Left lung (tissue), 10 donors: Measurements from ENCODE around the gene CFL1. TPM values are rescaled to one million over a fixed set of nuclear protein-coding genes. Genes with fewer than 3 reads are reported as not detected.

ENCODE experiments used
- ATAC-seq: fragments of 200-7000 bp; cut with Tn5 transposase; one replicate; pipeline ENCODE4 v1.9.1; 2020; ENCODE audit warnings: moderate library complexity
- DNase-seq, 4 donors: peaks; one replicate each; pipeline ENCODE4 v3.0.0-alpha.2; 2013 to 2020
- H3K27ac ChIP-seq, 2 donors: fragments of 200-600 bp; sonication (generic) in 1 of 2; one replicate each; pipeline versions ENCODE4 v1.5.0 to v1.8.0; 2020 to 2021
- H3K27me3 ChIP-seq, 2 donors: fragments of 200-600 bp; sonication (generic) in 1 of 2; one replicate each; pipeline versions ENCODE4 v1.5.0 to v1.8.0; 2020 to 2021
- H3K36me3 ChIP-seq, 2 donors: fragments of 200-600 bp; sonication (generic) in 1 of 2; one replicate each; pipeline versions ENCODE4 v1.5.0 to v1.8.0; 2020 to 2021
- H3K4me1 ChIP-seq, 2 donors: fragments of 200-600 bp; one replicate each; pipeline ENCODE4 v1.8.0; 2021
- H3K4me3 ChIP-seq, 2 donors: fragments of 200-600 bp; sonication (generic) in 1 of 2; one replicate each; pipeline versions ENCODE4 v1.5.0 to v1.8.0; 2020 to 2021; ENCODE audit warnings: mild to moderate bottlenecking in 1 of 2
- H3K9me3 ChIP-seq, 2 donors: fragments of 200-600 bp; sonication (generic) in 1 of 2; one replicate each; pipeline versions ENCODE4 v1.5.0 to v1.8.0; 2020 to 2021
- intact Hi-C, 2 donors: fragments of 100-400 bp; cut with DNase I; formaldehyde crosslinking; loops; one replicate each; pipeline versions ENCODE4 v1.11.2 to v1.14.2; 2022
- polyA plus RNA-seq, 6 donors: library from polyadenylated mRNA; unstranded; fragments of 120-200 nt; gene quantifications; one replicate each; pipeline ENCODE4 v1.2.1, GENCODE V29; 2013; ENCODE audit not compliant: insufficient read length in 6 of 6
- total RNA-seq, 2 donors: library from RNA; stranded (reverse); fragmentation: NEBNext Ultra II Directional; extraction: Animal tissue kit (Norgen Biotek cat#: 25700); gene quantifications; one replicate each; pipeline ENCODE4 v1.2.1, GENCODE V29; 2021
- TF ChIP-seq, protein P1 (sequence below), 2 donors: fragments of 200-600 bp; sonication (generic) in 1 of 2; IDR thresholded peaks; one replicate each; pipeline versions ENCODE4 v1.5.0 to v1.8.0; 2021; ENCODE audit warnings: antibody characterized with exemption in 2 of 2
- donor health status: DM: no; HTN: yes; CAD: no.
- donor health status: DM: no; HTN: no; CAD: no.

CFL1 gene
- total and polyA plus RNA-seq, 8 donors: 599 to 1,162 (median 777) TPM

- intact Hi-C loops: no loop called here
- ATAC-seq: no peak
- H3K9me3 ChIP-seq: no peaks in the 10 kb centered on the region
- peaks cover 0 to 17% of the 10 kb centered on the region in 2 donors for H3K4me1 ChIP-seq
- H3K27me3 ChIP-seq: peaks cover 5 to 38% of the 10 kb centered on the region in 2 donors
- TF ChIP-seq, protein P1, sequence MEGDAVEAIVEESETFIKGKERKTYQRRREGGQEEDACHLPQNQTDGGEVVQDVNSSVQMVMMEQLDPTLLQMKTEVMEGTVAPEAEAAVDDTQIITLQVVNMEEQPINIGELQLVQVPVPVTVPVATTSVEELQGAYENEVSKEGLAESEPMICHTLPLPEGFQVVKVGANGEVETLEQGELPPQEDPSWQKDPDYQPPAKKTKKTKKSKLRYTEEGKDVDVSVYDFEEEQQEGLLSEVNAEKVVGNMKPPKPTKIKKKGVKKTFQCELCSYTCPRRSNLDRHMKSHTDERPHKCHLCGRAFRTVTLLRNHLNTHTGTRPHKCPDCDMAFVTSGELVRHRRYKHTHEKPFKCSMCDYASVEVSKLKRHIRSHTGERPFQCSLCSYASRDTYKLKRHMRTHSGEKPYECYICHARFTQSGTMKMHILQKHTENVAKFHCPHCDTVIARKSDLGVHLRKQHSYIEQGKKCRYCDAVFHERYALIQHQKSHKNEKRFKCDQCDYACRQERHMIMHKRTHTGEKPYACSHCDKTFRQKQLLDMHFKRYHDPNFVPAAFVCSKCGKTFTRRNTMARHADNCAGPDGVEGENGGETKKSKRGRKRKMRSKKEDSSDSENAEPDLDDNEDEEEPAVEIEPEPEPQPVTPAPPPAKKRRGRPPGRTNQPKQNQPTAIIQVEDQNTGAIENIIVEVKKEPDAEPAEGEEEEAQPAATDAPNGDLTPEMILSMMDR (IDR thresholded peaks at IDR 0.05): no peak
- no peak overlapping the region for H3K4me3 ChIP-seq
- H3K27ac ChIP-seq: no peak overlapping the region
- peak in 1 of 4 donors; percentile 65 for DNase-seq
- H3K36me3 ChIP-seq: no peaks in the 10 kb centered on the region
Observed at GRCh38 chr11:65808744-65809341, 49.1 kb downstream of the CFL1 start.

DNA sequence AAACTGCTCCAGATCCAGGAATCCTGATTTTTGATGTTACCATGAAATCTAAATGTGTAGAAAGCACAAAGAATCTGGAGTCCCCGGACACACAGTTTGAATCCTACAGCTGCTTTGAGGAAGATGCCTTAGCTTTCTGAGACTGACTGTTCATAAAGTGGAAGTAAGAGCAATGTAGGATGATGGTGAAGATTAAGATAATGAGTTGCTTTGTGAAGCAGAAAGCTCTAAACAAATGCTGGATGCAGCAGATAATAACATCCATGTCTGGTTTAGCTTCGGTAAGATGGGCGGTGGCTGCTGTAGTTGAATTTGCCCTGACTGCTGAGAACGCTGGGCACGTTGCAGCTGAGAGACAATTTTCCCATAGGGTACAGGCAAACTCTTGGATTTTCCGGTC, 51.0 kb downstream of the CFL1 start:
- peaks cover 17 to 57% of the 10 kb centered on the region in 2 donors for H3K27me3 ChIP-seq
- H3K36me3 ChIP-seq: no peaks in the 10 kb centered on the region
- ATAC-seq: no peak
- intact Hi-C loops: no loop called here
- TF ChIP-seq, protein P1 (IDR thresholded peaks at IDR 0.05): no peak
- DNase-seq: no peak
- H3K27ac ChIP-seq: no peak overlapping the region
- H3K9me3 ChIP-seq: no peaks in the 10 kb centered on the region
- H3K4me3 ChIP-seq: no peak overlapping the region
- peaks cover 0 to 3% of the 10 kb centered on the region in 2 donors for H3K4me1 ChIP-seq

Other genes starting within 250 kb of the CFL1 start
- gene MAP3K11, start 244.0 kb downstream of the CFL1 start, total RNA-seq: 100 to 1,000 TPM in 1 of 2 donors, 10 to 100 TPM in 1; 74.7 to 100 TPM
- gene MAP3K11, start 244.0 kb downstream of the CFL1 start, polyA plus RNA-seq: 10 to 100 TPM; 43.9 to 64.0 (median 56.6) TPM
- 10 to 100 TPM; 36.7 to 44.5 TPM for gene PCNX3, start 242.4 kb downstream of the CFL1 start, total RNA-seq
- gene PCNX3, start 242.4 kb downstream of the CFL1 start, polyA plus RNA-seq: 10 to 100 TPM; 19.9 to 35.4 (median 25.3) TPM
- 100 to 1,000 TPM in 1 of 2 donors, 10 to 100 TPM in 1; 77.3 to 107 TPM for gene SIPA1, start 220.1 kb downstream of the CFL1 start, total RNA-seq
- gene SIPA1, start 220.1 kb downstream of the CFL1 start, polyA plus RNA-seq: 10 to 100 TPM; 40.5 to 57.3 (median 46.8) TPM
- 10 to 100 TPM; 56.5 to 67.9 TPM for gene RELA, start 195.3 kb downstream of the CFL1 start, total RNA-seq
- 10 to 100 TPM; 51.3 to 70.6 (median 58.8) TPM for gene RELA, start 195.3 kb downstream of the CFL1 start, polyA plus RNA-seq
- gene KAT5, start 145.9 kb downstream of the CFL1 start, total RNA-seq: 10 to 100 TPM; 57.0 to 67.1 TPM
- gene KAT5, start 145.9 kb downstream of the CFL1 start, polyA plus RNA-seq: 10 to 100 TPM; 58.4 to 69.2 (median 64.5) TPM
- gene RNASEH2C, start 137.4 kb downstream of the CFL1 start, total RNA-seq: 10 to 100 TPM; 46.0 to 70.1 TPM
- 10 to 100 TPM; 34.7 to 52.5 (median 37.2) TPM for gene RNASEH2C, start 137.4 kb downstream of the CFL1 start, polyA plus RNA-seq
- gene AP5B1, start 77.2 kb downstream of the CFL1 start, total RNA-seq: 10 to 100 TPM; 22.6 to 39.0 TPM
- 1 to 10 TPM; 2.9 to 4.5 (median 3.5) TPM for gene AP5B1, start 77.2 kb downstream of the CFL1 start, polyA plus RNA-seq
- gene OVOL1, start 71.1 kb downstream of the CFL1 start, total RNA-seq: under 1 TPM; 0.37 to 0.41 TPM
- under 1 TPM; 0.20 to 0.45 (median 0.31) TPM for gene OVOL1, start 71.1 kb downstream of the CFL1 start, polyA plus RNA-seq
- gene SNX32, start 24.2 kb downstream of the CFL1 start, total RNA-seq: 1 to 10 TPM in 1 of 2 donors, under 1 TPM in 1; 0.24 to 1.9 TPM
- gene SNX32, start 24.2 kb downstream of the CFL1 start, polyA plus RNA-seq: 1 to 10 TPM; 2.5 to 4.4 (median 3.1) TPM
- gene MUS81, start 2.3 kb upstream of the CFL1 start, total RNA-seq: 10 to 100 TPM; 43.4 to 50.7 TPM
- gene MUS81, start 2.3 kb upstream of the CFL1 start, polyA plus RNA-seq: 10 to 100 TPM; 44.7 to 55.0 (median 52.0) TPM
- gene EFEMP2, start 14.6 kb upstream of the CFL1 start, total RNA-seq: 100 to 1,000 TPM in 1 of 2 donors, 10 to 100 TPM in 1; 67.6 to 113 TPM
- gene EFEMP2, start 14.6 kb upstream of the CFL1 start, polyA plus RNA-seq: 100 to 1,000 TPM; 111 to 169 (median 152) TPM
- gene CTSW, start 21.7 kb upstream of the CFL1 start, total RNA-seq: 1 to 10 TPM; 5.8 to 9.1 TPM
- gene CTSW, start 21.7 kb upstream of the CFL1 start, polyA plus RNA-seq: 1 to 10 TPM; 2.7 to 7.2 (median 5.7) TPM
- gene FIBP, start 30.3 kb upstream of the CFL1 start, total RNA-seq: 10 to 100 TPM; 56.5 to 69.6 TPM
- 10 to 100 TPM; 72.3 to 83.0 (median 77.7) TPM for gene FIBP, start 30.3 kb upstream of the CFL1 start, polyA plus RNA-seq
- gene CCDC85B, start 32.5 kb upstream of the CFL1 start, total RNA-seq: 10 to 100 TPM; 23.3 to 32.0 TPM
- gene CCDC85B, start 32.5 kb upstream of the CFL1 start, polyA plus RNA-seq: 10 to 100 TPM; 10.0 to 23.8 (median 15.1) TPM
- gene FOSL1, start 42.2 kb upstream of the CFL1 start, total RNA-seq: 10 to 100 TPM in 1 of 2 donors, 1 to 10 TPM in 1; 3.4 to 16.3 TPM
- under 1 TPM in 4 of 6 donors, not detected in 2; 0.17 to 0.22 (median 0.21) TPM for gene FOSL1, start 42.2 kb upstream of the CFL1 start, polyA plus RNA-seq
- 10 to 100 TPM; 29.6 to 35.0 TPM for gene C11orf68, start 60.9 kb upstream of the CFL1 start, total RNA-seq
- gene C11orf68, start 60.9 kb upstream of the CFL1 start, polyA plus RNA-seq: 10 to 100 TPM; 31.1 to 36.9 (median 34.4) TPM
- gene DRAP1, start 61.2 kb upstream of the CFL1 start, total RNA-seq: 10 to 100 TPM; 61.0 to 64.5 TPM
- gene DRAP1, start 61.2 kb upstream of the CFL1 start, polyA plus RNA-seq: 100 to 1,000 TPM in 1 of 6 donors, 10 to 100 TPM in 5; 69.2 to 112 (median 91.8) TPM
- gene TSGA10IP, start 87.3 kb upstream of the CFL1 start, total RNA-seq: not detected
- gene TSGA10IP, start 87.3 kb upstream of the CFL1 start, polyA plus RNA-seq: 1 to 10 TPM in 1 of 6 donors, under 1 TPM in 4, not detected in 1; 0.26 to 1.0 (median 0.79) TPM
- 10 to 100 TPM; 34.1 to 50.8 TPM for gene SART1, start 103.6 kb upstream of the CFL1 start, total RNA-seq
- gene SART1, start 103.6 kb upstream of the CFL1 start, polyA plus RNA-seq: 10 to 100 TPM; 40.0 to 55.4 (median 46.3) TPM
- 10 to 100 TPM; 28.4 to 30.5 TPM for gene EIF1AD, start 144.0 kb upstream of the CFL1 start, total RNA-seq
- gene EIF1AD, start 144.0 kb upstream of the CFL1 start, polyA plus RNA-seq: 10 to 100 TPM; 23.6 to 30.5 (median 27.4) TPM
- 100 to 1,000 TPM; 161 to 183 TPM for gene BANF1, start 144.3 kb upstream of the CFL1 start, total RNA-seq
- gene BANF1, start 144.3 kb upstream of the CFL1 start, polyA plus RNA-seq: 100 to 1,000 TPM; 211 to 248 (median 228) TPM
- gene CST6, start 153.8 kb upstream of the CFL1 start, total RNA-seq: 10 to 100 TPM; 20.3 to 46.5 TPM
- 1 to 10 TPM in 1 of 6 donors, under 1 TPM in 5; 0.18 to 1.3 (median 0.46) TPM for gene CST6, start 153.8 kb upstream of the CFL1 start, polyA plus RNA-seq
- 1 to 10 TPM; 1.2 to 2.6 TPM for gene CATSPER1, start 168.3 kb upstream of the CFL1 start, total RNA-seq
- gene CATSPER1, start 168.3 kb upstream of the CFL1 start, polyA plus RNA-seq: under 1 TPM in 1 of 6 donors, not detected in 5; 0.24 TPM
- gene GAL3ST3, start 191.0 kb upstream of the CFL1 start, total RNA-seq: not detected
- under 1 TPM in 5 of 6 donors, not detected in 1; 0.09 to 0.63 (median 0.20) TPM for gene GAL3ST3, start 191.0 kb upstream of the CFL1 start, polyA plus RNA-seq
- gene SF3B2, start 194.2 kb upstream of the CFL1 start, total RNA-seq: 100 to 1,000 TPM; 122 to 160 TPM
- gene SF3B2, start 194.2 kb upstream of the CFL1 start, polyA plus RNA-seq: 100 to 1,000 TPM; 192 to 233 (median 218) TPM
- gene PACS1, start 212.1 kb upstream of the CFL1 start, total RNA-seq: 10 to 100 TPM; 53.7 to 54.7 TPM
- 10 to 100 TPM; 50.7 to 57.5 (median 55.6) TPM for gene PACS1, start 212.1 kb upstream of the CFL1 start, polyA plus RNA-seq